RKO (cell line): ENCODE data around the gene FAM209B.
"Not testable (repeated sequence)": the region's sequence is repeated elsewhere in the genome, so short reads cannot be mapped to it uniquely, and the experiment has no call there.

Source experiments
- DNase-seq: peaks from one replicate; pipeline ENCODE4 v3.0.0-alpha.2; 2016; ENCODE audit warnings: low spot score

Gene FAM209B, protein sequence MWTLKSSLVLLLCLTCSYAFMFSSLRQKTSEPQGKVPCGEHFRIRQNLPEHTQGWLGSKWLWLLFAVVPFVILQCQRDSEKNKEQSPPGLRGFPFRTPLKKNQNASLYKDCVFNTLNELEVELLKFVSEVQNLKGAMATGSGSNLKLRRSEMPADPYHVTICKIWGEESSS

DNA sequence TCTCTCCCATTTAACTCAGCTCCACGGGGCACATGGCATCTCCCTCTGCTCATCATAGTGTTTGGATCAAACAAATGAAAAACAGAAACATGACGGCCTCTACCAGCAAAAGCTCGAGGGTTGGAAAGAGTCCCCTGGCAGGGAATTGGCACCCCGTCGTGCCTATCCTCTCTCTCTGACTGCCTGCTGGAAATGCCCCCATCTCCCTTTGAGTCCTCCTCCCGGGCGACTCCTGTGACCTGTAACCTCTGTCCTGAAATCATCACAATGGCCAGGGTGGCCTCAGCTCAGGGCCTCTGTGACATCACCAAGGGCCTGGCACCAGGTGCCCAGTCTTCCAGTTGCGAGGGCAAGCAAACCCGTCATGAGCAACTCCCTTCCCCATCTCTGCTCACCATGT, at the start of gene FAM209B:
Gene FAM209B (plus strand): TSS at position 301 of the 400 bp plus-strand sequence. CDS start 96 bp downstream, at position 397.
- DNase-seq = not testable (repeated sequence)

DNA sequence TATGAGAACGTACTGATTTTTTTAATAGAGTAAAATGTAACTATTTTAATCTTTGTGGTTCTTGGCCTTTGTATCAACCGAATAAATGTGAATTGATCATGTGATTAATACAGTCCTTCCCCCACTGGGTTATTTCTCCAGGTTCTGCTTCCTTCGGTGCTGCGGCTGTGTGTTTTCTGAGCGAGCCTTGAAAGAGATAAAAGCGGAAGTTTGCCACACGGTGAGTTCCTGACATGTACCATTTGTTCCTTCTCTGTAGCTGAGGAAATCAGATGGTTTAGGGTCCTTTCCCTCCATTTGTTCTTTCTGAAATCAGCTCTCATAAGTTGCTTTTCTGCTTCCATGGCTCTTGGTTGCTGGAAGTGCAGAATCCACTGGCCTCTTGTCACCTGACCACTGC, 49.1 kb upstream of the FAM209B start:
- DNase-seq = no peak

DNA sequence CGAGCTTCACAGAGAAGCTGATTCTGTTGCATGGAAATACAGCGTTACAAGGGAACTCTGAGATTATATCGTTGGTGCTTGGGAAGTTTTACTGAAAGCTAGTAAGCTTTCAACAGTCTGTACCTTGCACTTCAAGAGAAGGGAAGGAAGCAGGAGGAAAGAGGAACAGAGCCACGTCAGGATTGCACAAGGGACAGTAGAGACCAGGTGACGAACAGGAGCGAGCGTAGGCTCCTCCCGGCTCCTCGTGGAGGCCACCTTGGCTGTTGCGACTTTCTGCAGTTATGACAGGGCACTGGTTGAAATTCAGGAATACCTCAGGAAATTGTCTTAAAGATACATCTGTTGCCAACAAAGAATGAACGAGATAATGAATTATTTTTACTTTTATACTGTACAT, 45.8 kb upstream of the FAM209B start:
- DNase-seq = no peak

DNA sequence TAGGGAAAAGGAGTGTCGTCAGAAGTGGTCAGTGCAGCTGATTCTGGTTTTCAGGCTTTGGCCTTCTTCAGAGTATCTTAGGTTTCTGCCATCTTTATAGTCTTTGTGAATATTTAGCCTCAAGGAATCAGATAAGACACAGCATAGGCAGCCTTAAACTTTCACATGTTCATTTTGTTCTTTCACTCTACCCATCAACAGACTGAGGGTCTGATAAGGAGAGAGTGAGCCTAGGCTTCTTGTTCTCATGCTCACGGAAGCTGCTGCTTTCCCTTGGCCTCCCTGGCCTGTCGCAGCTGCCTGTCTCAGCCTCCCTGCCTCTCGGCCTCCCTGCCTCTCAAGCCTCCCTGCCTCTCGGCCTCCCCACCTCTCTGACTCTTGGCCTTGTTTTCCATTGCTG, 44.5 kb upstream of the FAM209B start:
- no peak for DNase-seq

DNA sequence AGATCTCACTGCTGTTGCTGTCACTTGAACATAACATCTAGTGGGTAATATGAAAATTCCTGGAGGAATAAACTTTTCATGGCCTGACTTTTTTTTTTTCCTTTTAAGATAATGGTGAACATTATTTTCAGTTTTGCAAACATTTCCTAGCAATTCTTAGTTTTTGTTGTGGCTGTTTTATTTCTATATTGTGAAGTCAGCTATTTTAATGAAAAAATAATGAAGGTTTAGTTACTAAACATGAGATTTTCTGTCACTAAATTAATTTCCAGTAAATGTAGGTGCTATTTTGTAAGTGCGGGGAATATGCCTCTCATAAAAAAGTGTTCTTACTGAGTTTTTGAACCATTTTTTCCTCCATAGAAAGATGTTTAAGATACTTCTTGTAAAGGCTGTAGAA, 31.9 kb upstream of the FAM209B start:
- no peak for DNase-seq

DNA sequence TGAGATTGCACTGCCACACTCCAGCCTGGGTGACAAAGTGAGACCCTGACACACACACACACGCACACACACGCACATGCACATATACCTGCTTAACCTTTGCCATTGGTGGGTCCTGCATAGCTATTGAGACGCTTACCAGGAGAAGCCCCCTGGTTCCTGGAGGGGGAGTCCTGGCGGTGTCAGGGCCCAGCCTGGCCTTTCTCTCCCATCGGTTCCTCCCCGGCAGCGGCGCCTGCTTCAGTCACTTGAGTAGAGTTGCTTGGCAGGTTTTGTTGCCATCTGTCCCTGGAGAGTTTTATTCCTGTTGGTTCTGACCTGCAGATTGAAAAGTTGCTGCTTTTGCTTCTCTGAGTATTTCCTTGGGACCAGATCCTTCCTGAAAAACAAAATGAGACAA, 29.1 kb upstream of the FAM209B start:
- no peak for DNase-seq

DNA sequence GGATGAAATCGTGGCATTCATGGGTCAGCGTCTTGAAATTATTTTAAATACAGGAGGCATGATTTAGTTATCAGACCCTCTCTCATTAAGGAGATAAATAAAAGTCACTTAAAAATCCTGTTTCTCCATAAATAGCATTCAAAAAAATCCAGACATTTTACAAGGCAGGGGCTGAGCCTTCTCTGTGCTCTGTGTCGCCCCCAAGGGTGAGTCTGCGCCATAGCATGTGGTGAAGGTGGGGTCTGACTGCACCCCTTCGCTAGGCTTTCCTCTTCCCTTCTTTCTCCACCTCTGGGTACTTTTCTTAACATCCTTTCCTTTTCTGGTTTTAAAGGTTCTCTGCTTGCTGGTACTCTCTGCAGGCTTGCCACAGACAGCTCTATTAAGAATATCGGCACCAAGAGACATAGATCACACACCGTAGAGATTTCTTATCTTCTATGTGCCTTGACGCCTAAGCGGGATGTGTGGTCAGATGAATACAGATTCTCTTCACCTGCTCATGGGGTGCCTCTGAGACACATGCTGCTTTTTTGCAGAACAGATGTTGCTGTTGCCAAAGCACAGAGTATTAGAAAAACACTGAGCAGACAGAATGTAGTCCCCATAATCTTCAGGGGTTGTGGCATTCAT, 28.6 kb upstream of the FAM209B start:
- no peak for DNase-seq

DNA sequence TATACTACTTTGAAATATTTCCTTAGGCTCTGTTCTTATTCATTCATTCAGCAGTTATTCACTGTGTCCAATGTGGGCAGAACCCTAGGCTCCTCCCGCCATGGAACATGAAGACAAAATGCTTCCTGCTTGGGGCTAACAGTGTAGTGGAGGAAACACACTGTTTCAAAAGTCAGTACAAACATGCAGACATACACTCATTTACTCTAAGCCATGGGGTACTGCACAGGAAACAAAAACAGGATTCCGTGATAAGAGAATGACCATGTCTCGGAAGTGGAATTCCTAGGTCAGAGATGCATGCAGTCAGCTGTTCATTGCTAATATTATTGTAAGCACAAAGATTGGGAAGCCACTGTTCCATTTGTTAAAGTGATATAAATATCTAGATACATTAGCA, 26.9 kb upstream of the FAM209B start:
- DNase-seq = no peak

DNA sequence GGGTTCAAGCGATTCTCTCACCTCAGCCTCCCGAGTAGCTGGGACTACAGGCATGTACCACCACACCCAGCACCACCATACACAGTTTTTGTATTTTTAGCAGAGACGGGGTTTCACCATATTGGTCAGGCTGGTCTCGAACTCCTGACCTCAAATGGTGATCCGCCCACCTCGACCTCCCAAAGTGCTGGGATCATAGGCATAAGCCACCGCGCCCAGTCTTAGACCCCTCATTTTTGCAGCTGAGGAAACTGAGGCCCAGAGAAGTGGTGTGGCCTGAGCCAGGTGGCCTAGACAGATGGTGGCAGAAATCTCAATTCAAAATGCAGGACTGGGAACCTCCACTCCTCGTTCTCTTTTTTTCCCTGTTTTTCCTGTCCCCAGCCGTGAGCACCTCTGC, 21.1 kb upstream of the FAM209B start:
- DNase-seq = no peak

DNA sequence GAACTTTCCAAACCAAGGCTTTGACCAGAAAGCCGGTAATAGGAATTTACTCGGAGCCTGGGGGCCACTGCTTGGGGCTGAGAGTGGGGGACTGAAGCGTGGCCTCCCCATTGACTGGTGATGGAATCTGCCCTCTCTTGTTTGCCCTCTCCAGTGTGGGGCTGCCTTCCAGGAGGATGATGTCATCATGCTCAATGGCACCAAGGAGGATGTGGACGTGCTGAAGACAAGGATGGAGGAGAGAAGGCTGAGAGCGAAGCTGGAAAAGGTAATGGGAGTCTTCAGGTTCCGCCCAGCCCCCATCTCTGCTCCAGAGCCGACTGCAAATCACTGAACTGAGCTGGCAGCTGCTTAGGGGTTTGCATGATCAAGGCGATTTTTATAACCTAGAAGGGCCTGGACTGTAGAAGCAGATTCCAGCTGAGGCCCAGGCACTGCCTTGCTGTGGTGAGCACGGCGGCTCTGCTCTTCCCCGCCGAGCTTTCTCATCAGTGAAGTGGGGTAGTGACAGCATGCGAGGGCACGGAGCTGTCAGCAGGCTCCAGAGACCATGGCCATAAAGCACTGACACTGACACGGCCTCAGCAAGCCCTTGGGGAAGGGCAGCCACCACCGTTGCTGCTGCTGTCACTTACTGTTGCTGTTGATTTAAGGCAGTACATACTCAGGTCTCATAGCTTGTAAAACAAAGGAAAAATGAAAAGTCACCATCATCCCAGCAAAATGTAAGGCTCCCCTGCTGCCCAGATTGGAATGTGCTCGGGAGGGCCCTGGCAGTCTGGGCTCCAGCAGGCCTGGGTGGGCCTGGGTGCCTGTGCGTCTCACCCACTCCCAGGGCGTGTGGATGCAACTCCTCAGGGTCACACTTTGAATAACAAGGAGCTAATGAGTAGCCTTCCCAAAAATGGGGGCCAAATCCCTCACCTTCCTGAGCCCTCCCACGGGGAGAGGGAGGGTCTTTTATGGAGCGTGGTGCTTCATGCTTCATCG, 19.6 kb upstream of the FAM209B start:
- DNase-seq = no peak

DNA sequence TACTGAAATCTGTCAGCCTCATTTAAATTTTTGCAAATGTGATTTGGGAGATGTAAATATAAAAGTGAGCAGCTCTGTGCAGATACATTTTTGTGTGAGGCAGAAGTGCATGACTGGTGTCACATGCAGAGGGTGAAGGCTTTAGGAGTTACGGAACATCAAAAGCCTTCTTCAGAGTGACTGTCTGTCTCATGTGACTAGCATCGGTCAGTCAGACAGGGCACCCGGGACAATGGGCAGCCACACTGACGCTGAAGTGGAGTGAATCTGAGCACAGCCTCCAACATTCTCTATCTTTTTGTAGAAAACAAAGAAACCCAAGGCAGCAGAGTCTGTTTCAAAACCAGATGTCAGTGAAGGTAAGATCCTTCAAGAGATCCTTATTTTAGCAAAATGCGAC, 16.4 kb upstream of the FAM209B start:
- DNase-seq = no peak

DNA sequence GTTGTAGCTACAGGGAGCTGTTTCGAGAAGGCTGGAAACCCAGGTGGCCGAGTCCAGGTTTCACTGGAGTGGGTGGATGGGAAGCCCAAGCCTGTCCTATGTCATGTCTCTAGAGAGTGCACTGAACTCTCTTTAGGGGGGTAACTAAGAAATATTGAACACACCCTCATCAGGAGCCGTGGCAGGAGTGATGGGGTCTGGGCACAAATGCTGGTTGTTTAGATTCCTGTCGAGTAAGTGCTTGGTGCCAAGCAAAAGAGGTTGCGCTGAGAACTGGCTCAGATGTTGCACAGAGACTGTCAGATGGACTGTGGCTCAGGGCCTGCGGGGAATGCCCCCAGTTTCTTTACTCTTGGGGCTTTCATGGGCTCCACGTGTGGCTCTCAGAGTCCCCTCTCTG, 15.8 kb upstream of the FAM209B start:
- no peak for DNase-seq

DNA sequence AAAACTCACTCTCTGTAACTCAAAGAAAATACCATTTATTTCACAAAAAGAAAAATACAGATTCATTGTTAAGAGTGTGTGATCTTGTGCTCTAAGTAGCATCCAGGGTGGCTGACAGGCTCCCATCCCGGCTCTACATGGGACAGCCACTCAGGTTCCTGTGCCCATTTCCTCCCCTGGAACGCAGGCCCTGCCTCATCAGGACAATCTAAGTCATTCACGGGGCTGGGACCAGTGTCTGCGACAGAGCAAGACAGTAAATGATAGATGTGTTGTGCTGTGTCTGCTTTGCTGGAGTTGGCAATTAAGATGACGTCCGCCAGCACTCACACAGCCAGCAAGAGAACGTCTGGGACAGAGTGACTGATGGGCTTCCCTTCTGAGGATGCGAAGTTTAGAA, 15.4 kb upstream of the FAM209B start:
- no peak for DNase-seq

DNA sequence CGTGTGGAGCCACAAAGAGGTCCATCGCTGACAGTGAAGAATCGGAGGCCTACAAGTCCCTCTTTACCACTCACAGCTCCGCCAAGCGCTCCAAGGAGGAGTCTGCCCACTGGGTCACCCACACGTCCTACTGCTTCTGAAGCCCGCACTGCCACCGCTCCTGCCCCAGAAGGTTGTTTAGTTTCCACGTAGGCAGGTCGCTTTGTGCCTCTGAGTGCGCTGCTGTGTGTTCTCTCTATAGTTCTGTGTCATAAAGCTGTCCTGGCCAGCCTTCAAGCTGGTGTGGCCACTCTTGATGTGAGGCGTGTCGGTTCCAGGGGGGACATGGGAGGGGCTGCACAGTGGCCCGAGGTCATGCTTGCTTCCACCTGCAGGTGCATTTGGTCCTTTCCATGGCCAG, 14.9 kb upstream of the FAM209B start:
- DNase-seq = no peak

DNA sequence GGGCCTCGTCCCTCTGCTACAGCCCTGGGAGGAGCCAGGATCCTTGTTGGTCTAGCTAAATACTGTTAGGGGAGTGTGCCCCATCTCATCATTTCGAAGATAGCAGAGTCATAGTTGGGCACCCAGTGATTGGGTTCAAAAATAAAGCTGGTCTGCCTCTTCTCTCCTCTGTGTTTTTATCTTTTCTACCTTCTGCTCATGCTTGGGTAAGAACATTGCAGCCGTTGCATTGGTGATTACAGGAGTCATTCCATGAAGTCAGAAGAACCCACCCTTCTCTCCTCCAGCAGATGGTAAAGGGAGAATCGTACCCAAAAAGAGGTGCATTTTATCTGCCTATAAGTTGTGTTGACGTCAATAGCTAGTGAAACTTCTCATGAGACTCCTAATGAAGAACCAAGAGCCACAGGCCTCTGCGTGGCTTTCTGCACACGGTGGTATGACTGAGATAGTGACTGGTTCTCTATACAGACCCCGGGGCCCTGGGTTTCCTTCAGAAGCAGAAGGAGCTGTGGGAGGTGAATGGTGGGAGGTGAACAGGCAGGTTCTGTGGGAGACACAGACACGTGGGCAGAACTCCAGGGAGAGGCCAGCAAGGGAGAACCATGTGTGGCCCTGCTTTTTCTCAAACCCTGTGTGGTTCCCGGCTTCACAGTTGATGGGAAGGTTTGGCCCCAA, 14.2 kb upstream of the FAM209B start:
- DNase-seq = no peak

DNA sequence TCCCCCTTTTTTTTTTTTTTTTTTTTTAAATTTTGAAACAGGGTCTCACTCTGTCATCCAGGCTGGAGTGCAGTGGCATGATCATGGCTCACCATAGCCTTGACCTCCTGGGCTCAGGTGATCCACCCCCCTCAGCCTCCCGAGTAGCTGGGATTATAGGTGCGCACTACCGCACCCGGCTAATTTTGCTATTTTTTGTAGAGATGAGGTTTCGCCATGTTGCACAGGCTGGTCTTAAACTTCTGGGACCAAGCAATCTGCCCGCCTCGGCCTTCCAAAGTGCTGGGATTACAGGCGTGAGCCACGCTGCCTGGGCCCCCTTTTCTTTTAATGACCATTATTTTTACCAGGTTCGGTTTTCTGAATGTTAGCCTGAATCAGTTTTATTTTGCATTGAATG, 13.5 kb upstream of the FAM209B start:
- no peak for DNase-seq

DNA sequence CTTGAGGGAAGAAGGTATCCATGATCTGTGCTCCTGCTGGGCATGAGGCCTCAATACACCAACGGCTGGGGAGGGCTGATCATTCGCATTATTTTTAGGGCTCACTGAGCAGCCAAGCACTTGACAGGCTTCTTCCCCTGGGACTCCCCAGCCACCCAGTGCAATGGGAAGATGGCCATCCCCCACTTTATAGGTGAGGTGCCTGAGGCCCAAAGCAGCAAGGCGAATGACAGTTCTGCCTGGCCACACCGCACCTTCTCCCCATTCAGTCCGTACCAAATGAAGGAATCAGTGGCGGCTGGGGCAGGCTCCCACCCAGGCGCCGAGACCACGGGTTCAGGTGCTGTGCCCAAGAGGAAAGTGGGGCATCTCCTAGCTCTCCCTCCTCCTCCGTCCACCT, 12.9 kb upstream of the FAM209B start:
- no peak for DNase-seq

DNA sequence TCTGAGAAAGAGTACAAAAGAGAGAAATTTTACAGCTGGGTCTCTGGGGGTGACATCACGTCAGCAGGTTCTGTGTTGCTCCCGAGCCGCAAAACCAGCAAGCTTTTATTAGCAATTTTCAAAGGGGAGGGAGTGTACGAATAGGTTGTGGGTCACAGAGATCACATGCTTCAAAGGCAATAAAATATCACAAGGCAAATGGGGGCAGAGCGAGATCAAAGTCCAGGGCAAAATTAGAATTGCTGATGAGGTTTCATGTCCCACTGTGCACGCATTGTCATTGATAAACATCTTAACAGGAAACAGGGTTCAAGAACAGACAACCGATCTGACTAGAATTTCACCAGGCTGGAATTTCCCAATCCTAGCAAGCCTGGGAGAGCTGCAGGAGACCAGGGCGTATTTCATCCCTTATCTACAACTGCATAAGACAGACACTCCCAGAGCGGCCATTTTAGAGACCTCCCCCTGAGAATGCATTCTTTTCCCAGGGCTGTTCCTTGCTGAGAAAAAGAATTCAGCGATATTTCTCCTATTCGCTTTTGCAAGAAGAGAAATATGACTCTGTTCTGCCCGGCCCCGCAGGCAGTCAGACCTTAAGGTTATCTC, 12.2 kb upstream of the FAM209B start:
- DNase-seq = not testable (repeated sequence)

DNA sequence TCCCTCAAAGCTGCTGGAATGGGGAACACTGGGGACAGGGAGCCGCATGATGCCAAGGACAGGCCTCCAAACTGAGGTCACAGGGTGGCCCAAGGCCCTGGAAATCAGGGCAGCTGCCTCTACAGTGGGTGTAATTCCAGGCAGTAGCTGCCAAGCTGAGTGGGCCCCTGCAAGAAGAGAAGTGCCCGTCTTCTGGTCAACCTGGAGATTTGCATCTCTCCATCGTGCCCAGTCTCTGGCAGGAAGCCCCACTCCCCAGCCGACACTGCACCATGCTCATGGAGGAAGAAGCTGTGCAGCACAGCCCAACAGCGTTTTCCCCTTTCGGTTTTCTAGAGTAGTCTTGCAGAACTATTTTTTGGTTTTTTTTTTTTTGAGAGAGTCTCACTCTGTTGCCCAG, 10.7 kb upstream of the FAM209B start:
- no peak for DNase-seq

DNA sequence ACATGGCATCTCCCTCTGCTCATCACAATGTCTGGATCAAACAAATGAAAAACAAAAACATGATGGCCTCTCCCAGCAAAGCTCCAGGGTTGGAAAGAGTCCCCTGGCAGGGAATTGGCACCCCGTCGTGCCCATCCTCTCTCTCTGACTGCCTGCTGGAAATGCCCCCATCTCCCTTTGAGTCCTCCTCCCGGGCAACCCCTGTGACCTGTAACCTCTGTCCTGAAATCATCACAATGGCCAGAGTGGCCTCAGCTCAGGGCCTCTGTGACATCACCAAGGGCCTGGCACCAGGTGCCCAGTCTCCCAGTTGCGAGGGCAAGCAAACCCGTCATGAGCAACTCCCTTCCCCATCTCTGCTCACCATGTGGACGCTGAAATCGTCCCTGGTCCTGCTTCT, 8.6 kb upstream of the FAM209B start, which contains the start of gene FAM209A:
Gene FAM209A (plus strand): TSS at position 301 of the 400 bp plus-strand sequence. CDS start 65 bp downstream, at position 366.
- DNase-seq = not testable (repeated sequence)

DNA sequence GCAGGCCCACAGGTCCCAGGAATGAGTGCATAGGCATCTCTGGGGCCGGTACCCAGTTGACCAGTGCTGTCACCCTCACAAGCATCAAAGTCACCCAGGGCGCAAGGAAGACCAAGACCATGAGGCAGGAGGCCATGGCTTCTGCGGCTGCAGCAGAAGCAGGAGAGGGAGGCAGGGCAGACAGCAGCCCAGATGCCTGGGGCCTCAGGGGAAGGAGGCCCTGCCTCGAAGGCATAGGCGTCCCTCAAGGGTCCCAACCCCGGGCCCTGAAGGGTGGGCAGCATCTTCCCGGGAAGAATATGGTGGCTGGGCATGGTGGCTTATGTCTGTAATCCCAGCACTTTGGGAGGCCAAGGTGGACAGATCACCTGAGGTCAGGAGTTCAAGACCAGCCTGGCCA, 5.5 kb upstream of the FAM209B start:
- DNase-seq = no peak

DNA sequence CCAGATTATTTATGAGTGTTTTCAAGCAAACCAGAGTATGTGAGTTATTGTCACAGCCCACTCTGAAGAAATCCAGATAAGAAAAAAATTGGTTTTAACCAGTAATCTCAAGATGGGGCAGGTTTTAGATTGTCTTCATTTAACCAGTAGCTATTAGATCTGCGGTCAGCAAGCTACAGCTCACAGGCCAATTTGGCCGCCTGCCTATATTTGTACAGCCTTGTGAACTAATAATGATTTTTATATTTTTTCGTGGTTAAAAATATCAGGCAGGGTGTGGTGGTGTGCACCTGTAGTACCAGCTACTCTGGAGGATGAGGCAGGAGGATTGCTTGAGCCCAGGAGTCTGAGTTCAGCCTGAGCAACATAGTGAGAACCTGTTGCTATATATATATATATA, 5.0 kb downstream of the FAM209B start:
- DNase-seq = no peak
